ENCODE results near the gene ST3GAL3. TPM values are rescaled to one million over a fixed set of nuclear protein-coding genes. Genes with fewer than 3 reads are reported as not detected.

The ST3GAL3 gene
- total and polyA plus RNA-seq, 2 of the 13 experiments (the other 11 are each of a cell fraction or from before 2014, with no cell fraction given) = 5.1 to 8.1 TPM

- H3K79me2 ChIP-seq (ENCODE audit: insufficient read depth, low read length) = no peaks in the 10 kb centered on the region
- WGBS (ENCODE audit: low lambda C conversion rate) = 81% methylated on average over 6 of the region's 7 CpGs
- DNase-seq (ENCODE audit: low spot score) (no peak), ATAC-seq (no peak), FAIRE-seq (peak; percentile 8)
- no peaks in the 10 kb centered on the region for H3K9me3 ChIP-seq (ENCODE audit: low read length)
- H3K9ac ChIP-seq (ENCODE audit: insufficient read depth, low read depth, low read length) = no peak overlapping the region
- H3K4me3 ChIP-seq (replicated peaks in 1 of 3; ENCODE audit: insufficient read depth in 1 of 3, low read depth in 2 of 3, low read length in 3 of 3) = no peak overlapping the region
- H3K4me1 ChIP-seq (ENCODE audit: insufficient read depth, low read length) = peaks cover 4% of the 10 kb centered on the region; the same call in 1 of the 2 replicates
- no TSS peak for BruUV-seq (replicated peaks)
- H3K4me2 ChIP-seq (ENCODE audit: low read depth, low read length) = no peak overlapping the region
- H3K27me3 ChIP-seq (ENCODE audit: control insufficient read depth in 1 of 2, insufficient read depth in 2 of 2, low read length in 2 of 2) = no peaks in the 10 kb centered on the region
- POLR2A ChIA-PET = no interaction called here
- CTCF ChIA-PET (ENCODE audit: low intra/inter-chr PET ratio, low total read pairs) = no interaction called here
- no peak overlapping the region for H3K27ac ChIP-seq (ENCODE audit: extremely low read length, insufficient read depth, low read length)
- no peak overlapping the region for H2AFZ ChIP-seq (ENCODE audit: low read length)
- in situ Hi-C loops (cut with HindIII; ENCODE audit: extremely low pct_ligation_motif_present, low pct_unique_long_range_greater_than_20kb) = no loop called here
- no peaks in the 10 kb centered on the region for H4K20me1 ChIP-seq (ENCODE audit: insufficient read depth, low read length)
- no peaks in the 10 kb centered on the region; a peak in 3 of 5 replicates for H3K36me3 ChIP-seq (replicated peaks in 1 of 2; ENCODE audit: control insufficient read depth in 1 of 2, insufficient read depth in 2 of 2, low read length in 2 of 2)
- intact Hi-C loops (cut with micrococcal nuclease; ENCODE audit: unreplicated experiment) = no loop called here
- TF ChIP-seq ZNF614 (CRISPR knock-in tag; IDR thresholded peaks at IDR 0.05; ENCODE audit: borderline replicate concordance) (no peak), ZNF382 (CRISPR knock-in tag; IDR thresholded peaks at IDR 0.05; ENCODE audit: borderline replicate concordance) (no peak), AFF4 (CRISPR knock-in tag; IDR thresholded peaks at IDR 0.05) (no peak), RBAK (CRISPR knock-in tag; IDR thresholded peaks at IDR 0.05) (no peak), RAD51 (IDR thresholded peaks at IDR 0.05; ENCODE audit: borderline replicate concordance) (no peak), ZFX (CRISPR knock-in tag; IDR thresholded peaks at IDR 0.05; ENCODE audit: low read depth) (no peak), ZNF317 (CRISPR knock-in tag; IDR thresholded peaks at IDR 0.05) (no peak), ZBTB49 (CRISPR knock-in tag; IDR thresholded peaks at IDR 0.05; ENCODE audit: borderline replicate concordance) (no peak), DRAP1 (CRISPR knock-in tag; IDR thresholded peaks at IDR 0.05) (no peak), SNAPC5 (CRISPR knock-in tag; IDR thresholded peaks at IDR 0.05; ENCODE audit: borderline replicate concordance) (no peak), PBX3 (CRISPR knock-in tag; IDR thresholded peaks at IDR 0.05; ENCODE audit: borderline replicate concordance) (no peak), ZNF737 (CRISPR knock-in tag; IDR thresholded peaks at IDR 0.05; ENCODE audit: borderline replicate concordance) (no peak), ZFP36L2 (CRISPR knock-in tag; IDR thresholded peaks at IDR 0.05) (no peak), HMG20B (CRISPR knock-in tag; conservative IDR thresholded peaks at IDR 0.05) (no peak)
These were observed 146.0 kb downstream of the ST3GAL3 start for GRCh38 chr1:43853161-43853921.

All from HepG2 (cell line).